H9 (cell line): ENCODE measurements around the gene LNPK. TPM values are rescaled to one million over a fixed set of nuclear protein-coding genes. Genes with fewer than 3 reads are reported as not detected.

Experiments used
- DNase-seq: peaks from one replicate; pipeline ENCODE4 v3.0.0-alpha.2; 2017
- H2AFZ ChIP-seq: one replicate; pipeline ENCODE4 v1.6.1; 2013; ENCODE audit warnings: mild to moderate bottlenecking, low read length, control low read depth, moderate library complexity
- H2AK5ac ChIP-seq: 2 replicates; pipeline ENCODE4 v1.6.1; 2013; ENCODE audit warnings: low read length, control low read depth, mixed read lengths; ENCODE audit not compliant: insufficient read length
- H2BK120ac ChIP-seq: one replicate; pipeline ENCODE4 v1.6.1; 2013; ENCODE audit warnings: low read depth, mild to moderate bottlenecking, low read length, control low read depth, inconsistent platforms; ENCODE audit not compliant: poor library complexity, severe bottlenecking
- H2BK12ac ChIP-seq: 2 replicates; pipeline ENCODE4 v1.6.1; 2013; ENCODE audit warnings: low read length, control low read depth, mixed read lengths, low read depth; ENCODE audit not compliant: insufficient read length
- H2BK15ac ChIP-seq: 2 replicates; pipeline ENCODE4 v1.6.1; 2013; ENCODE audit warnings: low read depth, low read length, control low read depth
- H2BK20ac ChIP-seq: one replicate; pipeline ENCODE4 v1.6.1; 2013; ENCODE audit warnings: low read depth, mild to moderate bottlenecking, low read length, control low read depth, inconsistent platforms; ENCODE audit not compliant: poor library complexity, severe bottlenecking
- H2BK5ac ChIP-seq: 2 replicates; pipeline ENCODE4 v1.6.1; 2013; ENCODE audit warnings: low read length, control low read depth, mixed read lengths; ENCODE audit not compliant: insufficient read length
- H3K14ac ChIP-seq: 2 replicates; pipeline ENCODE4 v1.6.1; 2013; ENCODE audit warnings: low read length, control low read depth; ENCODE audit not compliant: insufficient read depth
- H3K18ac ChIP-seq: 2 replicates; pipeline ENCODE4 v1.6.1; 2013; ENCODE audit warnings: low read depth, mild to moderate bottlenecking, mixed read lengths, low read length, control low read depth; ENCODE audit not compliant: insufficient read length
- H3K23ac ChIP-seq: 2 replicates; pipeline ENCODE4 v1.6.1; 2013; ENCODE audit warnings: low read length, control low read depth, mixed read lengths, low read depth; ENCODE audit not compliant: insufficient read length
- H3K23me2 ChIP-seq: 2 replicates; pipeline ENCODE4 v1.6.1; 2013; ENCODE audit warnings: low read depth, mild to moderate bottlenecking, mixed read lengths, low read length, control low read depth; ENCODE audit not compliant: insufficient read length, poor library complexity, severe bottlenecking
- H3K27ac ChIP-seq: 2 replicates; pipeline ENCODE4 v1.5.1; 2013; ENCODE audit warnings: low read length, control low read depth, mixed read lengths, low read depth; ENCODE audit not compliant: insufficient read length
- H3K27me3 ChIP-seq: 2 replicates; pipeline ENCODE4 v1.6.1; 2013; ENCODE audit warnings: low read length, control low read depth, inconsistent platforms; ENCODE audit not compliant: insufficient read depth
- H3K4ac ChIP-seq: 2 replicates; pipeline ENCODE4 v1.6.1; 2013; ENCODE audit warnings: low read depth, mild to moderate bottlenecking, control low read depth, inconsistent platforms, low read length, moderate library complexity
- H3K4me1 ChIP-seq: 2 replicates; pipeline ENCODE4 v1.6.1; 2013; ENCODE audit warnings: low read length, control low read depth, inconsistent platforms; ENCODE audit not compliant: insufficient read depth
- H3K4me2 ChIP-seq: 2 replicates; pipeline ENCODE4 v1.6.1; 2013; ENCODE audit warnings: low read length, control low read depth, mixed read lengths; ENCODE audit not compliant: insufficient read length, insufficient read depth
- H3K56ac ChIP-seq: 2 replicates; pipeline ENCODE4 v1.6.1; 2013; ENCODE audit warnings: low read depth, mild to moderate bottlenecking, mixed read lengths, low read length, control low read depth; ENCODE audit not compliant: insufficient read length
- H3K79me1 ChIP-seq: 2 replicates; pipeline ENCODE4 v1.6.1; 2013; ENCODE audit warnings: low read depth, mild to moderate bottlenecking, moderate library complexity, low read length, control low read depth, inconsistent platforms; ENCODE audit not compliant: insufficient read depth, poor library complexity, severe bottlenecking
- H3K79me2 ChIP-seq: 2 replicates; pipeline ENCODE4 v1.6.1; 2013; ENCODE audit warnings: low read length, control low read depth, inconsistent platforms; ENCODE audit not compliant: insufficient read depth
- H3K9ac ChIP-seq: 2 replicates; pipeline ENCODE4 v1.6.1; 2013; ENCODE audit warnings: low read length, control low read depth, mixed read lengths; ENCODE audit not compliant: insufficient read length; ENCODE audit errors: extremely low read depth
- H3K9me3 ChIP-seq: one replicate; pipeline ENCODE4 v1.6.1; 2013; ENCODE audit warnings: low read depth, low read length, inconsistent platforms; ENCODE audit not compliant: control insufficient read depth
- H3T11ph ChIP-seq: one replicate; pipeline ENCODE4 v1.6.1; 2013; ENCODE audit warnings: mild to moderate bottlenecking, low read length, control low read depth, inconsistent platforms
- H4K20me1 ChIP-seq: one replicate; pipeline ENCODE4 v1.6.1; 2013; ENCODE audit not compliant: control insufficient read depth, insufficient read length, insufficient read depth
- H4K5ac ChIP-seq: 2 replicates; pipeline ENCODE4 v1.6.1; 2013; ENCODE audit warnings: low read depth, mild to moderate bottlenecking, mixed read lengths, low read length, control low read depth; ENCODE audit not compliant: insufficient read length
- H4K8ac ChIP-seq: replicated peaks from 2 replicates; pipeline ENCODE4 v1.6.1; 2013; ENCODE audit warnings: low read length, control low read depth, mixed read lengths, low read depth; ENCODE audit not compliant: insufficient read length
- H4K91ac ChIP-seq: 2 replicates; pipeline ENCODE4 v1.6.1; 2013; ENCODE audit warnings: low read depth, mild to moderate bottlenecking, moderate library complexity, mixed read lengths, low read length, control low read depth; ENCODE audit not compliant: insufficient read length
- H3K27ac Mint-ChIP-seq, 3 experiments: 2 replicates in 2 of 3; 3 replicates in 1 of 3; pipeline ENCODE4 v1.8.0; 2020 to 2021; ENCODE audit warnings: mixed read lengths in 3 of 3, mild to moderate bottlenecking in 1 of 3, moderate library complexity in 1 of 3
- H3K27me3 Mint-ChIP-seq: 2 replicates; pipeline ENCODE4 v1.8.0; 2021; ENCODE audit warnings: low read depth, mild to moderate bottlenecking, moderate library complexity, mixed read lengths
- H3K36me3 Mint-ChIP-seq, 3 experiments: 2 replicates in 2 of 3; 3 replicates in 1 of 3; pipeline ENCODE4 v1.8.0; 2020 to 2021; ENCODE audit warnings: low read depth in 3 of 3, mixed read lengths in 3 of 3; ENCODE audit not compliant: insufficient read depth in 1 of 3
- H3K4me1 Mint-ChIP-seq, 2 experiments: 2 replicates each; pipeline ENCODE4 v1.8.0; 2020; ENCODE audit warnings: mixed read lengths in 2 of 2
- H3K4me3 Mint-ChIP-seq, 2 experiments: 2 replicates in 1 of 2; 3 replicates in 1 of 2; pipeline ENCODE4 v1.8.0; 2020 to 2021; ENCODE audit warnings: mild to moderate bottlenecking in 2 of 2, mixed read lengths in 2 of 2, moderate library complexity in 1 of 2
- H3K9me3 Mint-ChIP-seq, 2 experiments: 2 replicates in 1 of 2; 3 replicates in 1 of 2; pipeline ENCODE4 v1.8.0; 2020; ENCODE audit warnings: mild to moderate bottlenecking in 2 of 2, mixed read lengths in 2 of 2, moderate library complexity in 1 of 2
- CTCF ChIP-seq: fragments of 200-600 bp; sonication (generic); conservative IDR thresholded peaks from 3 replicates; pipeline ENCODE4 v1.8.0; 2021; ENCODE audit warnings: antibody characterized with exemption, mild to moderate bottlenecking
- WGBS: extraction: QIAGEN DNeasy Blood & Tissue Kit; methylation state at CpG from one replicate; pipeline ENCODE4 v1.1.7; 2013; ENCODE audit warnings: missing lambda C conversion rate, low lambda C conversion rate, mixed read lengths; ENCODE audit not compliant: insufficient read length; ENCODE audit errors: extremely low coverage; 5-methylcytosine and 5-hydroxymethylcytosine counted together
- total RNA-seq: library from RNA; stranded (reverse); gene quantifications from 2 replicates; pipeline ENCODE4 v1.2.1, GENCODE V29; 2021

Gene LNPK
- total RNA-seq, 1 experiment from 2014 or later = 8.5 TPM

GRCh38 chr2:175966839-175967238 is 35.2 kb downstream of the LNPK start:
- Histone ChIP-seq H3K4ac (no peak overlapping the region), H4K8ac (no peak overlapping the region), H4K20me1 (no peaks in the 10 kb centered on the region), H3K56ac (no peak overlapping the region), H3K23ac (no peak overlapping the region), H4K5ac (no peak overlapping the region), H3T11ph (no peak overlapping the region), H2BK12ac (no peak overlapping the region), H3K4me2 (no peak overlapping the region), H2BK120ac (no peak overlapping the region), H3K79me2 (no peaks in the 10 kb centered on the region), H3K14ac (no peak overlapping the region), H2AK5ac (no peak overlapping the region), H3K23me2 (no peaks in the 10 kb centered on the region), H3K9me3 (no peaks in the 10 kb centered on the region), H2BK20ac (no peak overlapping the region), H4K91ac (no peak overlapping the region), H3K9ac (no peak overlapping the region), H2BK15ac (no peak overlapping the region), H3K18ac (no peak overlapping the region), H3K27ac (no peak overlapping the region), H2BK5ac (no peak overlapping the region), H3K27me3 (no peaks in the 10 kb centered on the region), H3K79me1 (no peaks in the 10 kb centered on the region), H2AFZ (no peak overlapping the region), H3K4me1 (no peaks in the 10 kb centered on the region)
- WGBS = no CpG with 5 or more reads among the region's 3 CpGs
- Mint-ChIP-seq H3K27me3 (no peaks in the 10 kb centered on the region), H3K4me1 (no peaks in the 10 kb centered on the region), H3K9me3 (peaks cover 8% of the 10 kb centered on the region in 2 experiments; a peak in 4 of 5 replicates), H3K4me3 (no peak overlapping the region), H3K27ac (no peak overlapping the region), H3K36me3 (peaks cover 6 to 12% (median 9%) of the 10 kb centered on the region in 3 experiments)
- no peak for TF ChIP-seq CTCF
- DNase-seq = no peak
